ENCODE measurements around the gene MYDGF. TPM values are rescaled to one million over a fixed set of nuclear protein-coding genes. Genes with fewer than 3 reads are reported as not detected.
"Not testable (repeated sequence)": the region's sequence is repeated elsewhere in the genome, so short reads cannot be mapped to it uniquely, and the experiment has no call there.

The MYDGF gene
- total RNA-seq, 1 donor from 2014 or later = 46.6 TPM

- DNase-seq = no peak
These were observed 29.9 kb upstream of the MYDGF start for GRCh38 chr19:4699826-4700692.

- no peak for DNase-seq
These were observed 27.2 kb upstream of the MYDGF start for GRCh38 chr19:4697304-4697703.

- DNase-seq = no peak
These were observed 25.1 kb upstream of the MYDGF start for GRCh38 chr19:4695224-4695731.

- no peak for DNase-seq
These were observed 24.3 kb upstream of the MYDGF start for GRCh38 chr19:4694211-4694987.

GRCh38 chr19:4693471-4694121 lies 23.5 kb upstream of the MYDGF start:
- no peak for DNase-seq

- DNase-seq = no peak
These were observed 22.9 kb upstream of the MYDGF start for GRCh38 chr19:4693078-4693350.

- no peak for DNase-seq
These were observed 22.3 kb upstream of the MYDGF start for GRCh38 chr19:4692251-4693077.

GRCh38 chr19:4691373-4691772 lies 21.2 kb upstream of the MYDGF start:
- DNase-seq = no peak

GRCh38 chr19:4690361-4690760 lies 20.2 kb upstream of the MYDGF start:
- no peak for DNase-seq

GRCh38 chr19:4689403-4689802 lies 19.3 kb upstream of the MYDGF start:
- no peak for DNase-seq

- DNase-seq = no peak
These were observed 18.4 kb upstream of the MYDGF start for GRCh38 chr19:4688587-4688986.

- no peak for DNase-seq
These were observed 17.3 kb upstream of the MYDGF start for GRCh38 chr19:4687396-4687795.

GRCh38 chr19:4686700-4687099 lies 16.6 kb upstream of the MYDGF start:
- no peak for DNase-seq

GRCh38 chr19:4684312-4685095 lies 14.4 kb upstream of the MYDGF start:
- DNase-seq = no peak

- no peak for DNase-seq
These were observed 12.5 kb upstream of the MYDGF start for GRCh38 chr19:4682417-4683200.

GRCh38 chr19:4680021-4680420 lies 9.9 kb upstream of the MYDGF start:
- DNase-seq = not testable (repeated sequence)

- DNase-seq = no peak
These were observed 9.0 kb upstream of the MYDGF start for GRCh38 chr19:4678881-4679790.

- DNase-seq = no peak
These were observed 7.0 kb upstream of the MYDGF start for GRCh38 chr19:4676955-4677731.

- no peak for DNase-seq
These were observed 5.2 kb upstream of the MYDGF start for GRCh38 chr19:4675346-4675745.

Measured in skin of body (tissue), 2 donors.